HG03520 (cell line): ENCODE results near the gene FAM107A.

ENCODE experiments used
- ATAC-seq: cut with Tn5 transposase; IDR thresholded peaks from one replicate; pipeline ENCODE4 v1.9.1; 2021; ENCODE audit warnings: mild to moderate bottlenecking, moderate library complexity; ENCODE audit not compliant: unreplicated experiment

The FAM107A gene

GRCh38 chr3:58520403-58521335 lies 56.5 kb downstream of the FAM107A start:
- ATAC-seq: no peak

- ATAC-seq: no peak
Measured at GRCh38 chr3:58519668-58520402, 57.4 kb downstream of the FAM107A start.

DNA sequence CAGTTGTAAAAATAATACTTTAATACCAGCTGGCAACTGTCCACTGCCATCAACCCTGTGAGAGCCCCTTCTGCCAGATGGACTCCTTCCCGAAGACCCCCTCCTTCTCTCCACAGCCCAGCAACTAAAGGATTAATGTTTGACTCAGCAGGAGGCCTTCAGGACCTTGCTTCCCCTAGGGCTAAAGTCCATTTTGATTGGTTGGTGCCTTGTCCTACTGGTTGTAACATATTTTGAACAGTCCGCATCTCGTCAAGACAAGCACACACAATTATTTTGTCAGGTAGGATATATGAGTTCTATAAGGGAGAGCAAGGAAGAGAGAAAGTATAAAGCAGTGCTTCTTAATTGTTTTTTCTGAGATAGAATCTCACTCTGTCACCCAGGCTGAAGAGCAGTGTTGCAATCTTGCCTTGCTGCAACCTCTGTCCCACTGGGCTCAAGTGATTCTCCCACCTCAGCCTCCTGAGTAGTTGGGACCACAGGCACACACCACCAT lies 58.9 kb downstream of the FAM107A start:
- ATAC-seq: no peak

- no peak for ATAC-seq
Measured at GRCh38 chr3:58514405-58514804, 62.8 kb downstream of the FAM107A start.
